Vagina (tissue), 2 donors: Measurements from ENCODE around the gene FBXO28.

Experiments used
- CTCF ChIP-seq, 3 experiments: fragments of 450-650 bp in 2 of 3; fragments of 200-600 bp in 1 of 3; sonication (generic) in 1 of 3; IDR thresholded peaks; one replicate each; pipeline ENCODE4 v1.5.1; 2017 to 2019; ENCODE audit warnings: antibody characterized with exemption in 3 of 3, mild to moderate bottlenecking in 2 of 3, moderate library complexity in 2 of 3
- POLR2AphosphoS5 ChIP-seq, 2 donors: sonication (generic); formaldehyde crosslinking; IDR thresholded peaks; one replicate each; pipeline ENCODE4 v1.9.0; 2017; ENCODE audit warnings: antibody characterized with exemption in 2 of 2, mild to moderate bottlenecking in 2 of 2, low read depth in 1 of 2; ENCODE audit not compliant: insufficient read depth in 1 of 2

- TF ChIP-seq POLR2AphosphoS5 (IDR thresholded peaks at IDR 0.05; ENCODE audit: insufficient read depth in 1 of 2, low read depth in 1 of 2) (no peak), CTCF (IDR thresholded peaks at IDR 0.05) (no peak)
Observed at GRCh38 chr1:224095339-224095738, 18.6 kb upstream of the FBXO28 start.
